ENCODE results near the gene BAAT. TPM values are rescaled to one million over a fixed set of nuclear protein-coding genes. Genes with fewer than 3 reads are reported as not detected.

BAAT gene
- total and polyA plus RNA-seq, 9 donors = 0.10 to 0.31 (median 0.12) TPM; not detected in 6

DNA sequence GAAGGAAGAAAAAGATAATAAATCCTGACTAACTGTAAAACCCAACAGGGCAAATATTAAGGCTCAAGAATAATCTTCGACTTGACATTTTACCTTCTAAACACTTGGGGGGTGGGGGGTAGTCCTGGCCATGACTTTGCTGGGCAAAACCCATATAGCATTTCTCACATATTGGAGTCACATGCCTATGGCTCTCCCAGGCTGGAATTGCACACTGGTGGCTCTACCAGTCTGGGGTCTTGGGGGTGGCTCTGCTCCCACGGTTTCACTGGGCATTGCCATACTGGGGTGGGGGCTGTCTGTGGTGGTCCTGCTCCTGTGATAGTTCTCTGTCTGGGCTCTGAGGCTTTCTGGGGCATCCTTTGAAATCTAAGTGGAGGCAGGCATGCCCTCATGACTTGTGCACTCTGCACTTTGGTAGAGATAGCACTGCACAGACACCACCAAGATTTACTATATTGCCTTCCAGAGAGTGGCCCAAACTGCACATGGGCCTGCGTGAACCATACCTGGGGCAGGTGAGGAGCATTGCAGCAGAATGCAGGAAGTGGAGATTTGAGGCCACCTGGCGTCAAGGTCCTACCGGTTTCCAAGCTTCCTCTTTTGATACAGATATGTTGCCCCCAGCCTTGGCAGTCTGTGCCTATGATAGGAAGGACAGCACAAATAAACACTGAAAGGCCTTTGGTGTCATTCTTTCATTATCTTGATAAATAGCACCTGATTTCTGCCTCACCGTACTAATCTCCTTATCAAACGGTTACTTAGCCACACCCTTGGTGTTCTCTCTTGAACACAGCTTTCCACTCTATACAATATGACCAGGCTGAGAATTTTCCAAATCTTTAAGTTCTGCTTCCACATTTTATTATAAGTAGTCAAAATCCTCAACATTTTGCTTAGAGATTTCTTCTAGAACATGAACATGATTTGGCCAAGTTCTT is 29.8 kb downstream of the BAAT start:
- H3K27ac ChIP-seq = no peak overlapping the region
- no peak overlapping the region for H3K4me3 ChIP-seq
- no peaks in the 10 kb centered on the region for H3K9me3 ChIP-seq
- DNase-seq = no peak
- WGBS, 3 donors = 78 to 79% (median 79%) methylated on average over 7 of the region's 7 CpGs
- no peaks in the 10 kb centered on the region for H3K4me1 ChIP-seq (ENCODE audit: insufficient read depth)
- TF ChIP-seq, protein P1, sequence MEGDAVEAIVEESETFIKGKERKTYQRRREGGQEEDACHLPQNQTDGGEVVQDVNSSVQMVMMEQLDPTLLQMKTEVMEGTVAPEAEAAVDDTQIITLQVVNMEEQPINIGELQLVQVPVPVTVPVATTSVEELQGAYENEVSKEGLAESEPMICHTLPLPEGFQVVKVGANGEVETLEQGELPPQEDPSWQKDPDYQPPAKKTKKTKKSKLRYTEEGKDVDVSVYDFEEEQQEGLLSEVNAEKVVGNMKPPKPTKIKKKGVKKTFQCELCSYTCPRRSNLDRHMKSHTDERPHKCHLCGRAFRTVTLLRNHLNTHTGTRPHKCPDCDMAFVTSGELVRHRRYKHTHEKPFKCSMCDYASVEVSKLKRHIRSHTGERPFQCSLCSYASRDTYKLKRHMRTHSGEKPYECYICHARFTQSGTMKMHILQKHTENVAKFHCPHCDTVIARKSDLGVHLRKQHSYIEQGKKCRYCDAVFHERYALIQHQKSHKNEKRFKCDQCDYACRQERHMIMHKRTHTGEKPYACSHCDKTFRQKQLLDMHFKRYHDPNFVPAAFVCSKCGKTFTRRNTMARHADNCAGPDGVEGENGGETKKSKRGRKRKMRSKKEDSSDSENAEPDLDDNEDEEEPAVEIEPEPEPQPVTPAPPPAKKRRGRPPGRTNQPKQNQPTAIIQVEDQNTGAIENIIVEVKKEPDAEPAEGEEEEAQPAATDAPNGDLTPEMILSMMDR (IDR thresholded peaks at IDR 0.05) = no peak
- TF ChIP-seq POLR2A (IDR thresholded peaks at IDR 0.05) (no peak), EP300 (IDR thresholded peaks at IDR 0.05) (no peak)
- H3K27me3 ChIP-seq = no peaks in the 10 kb centered on the region
- intact Hi-C loops (cut with DNase I) = no loop called here
- no peaks in the 10 kb centered on the region for H3K36me3 ChIP-seq

DNA sequence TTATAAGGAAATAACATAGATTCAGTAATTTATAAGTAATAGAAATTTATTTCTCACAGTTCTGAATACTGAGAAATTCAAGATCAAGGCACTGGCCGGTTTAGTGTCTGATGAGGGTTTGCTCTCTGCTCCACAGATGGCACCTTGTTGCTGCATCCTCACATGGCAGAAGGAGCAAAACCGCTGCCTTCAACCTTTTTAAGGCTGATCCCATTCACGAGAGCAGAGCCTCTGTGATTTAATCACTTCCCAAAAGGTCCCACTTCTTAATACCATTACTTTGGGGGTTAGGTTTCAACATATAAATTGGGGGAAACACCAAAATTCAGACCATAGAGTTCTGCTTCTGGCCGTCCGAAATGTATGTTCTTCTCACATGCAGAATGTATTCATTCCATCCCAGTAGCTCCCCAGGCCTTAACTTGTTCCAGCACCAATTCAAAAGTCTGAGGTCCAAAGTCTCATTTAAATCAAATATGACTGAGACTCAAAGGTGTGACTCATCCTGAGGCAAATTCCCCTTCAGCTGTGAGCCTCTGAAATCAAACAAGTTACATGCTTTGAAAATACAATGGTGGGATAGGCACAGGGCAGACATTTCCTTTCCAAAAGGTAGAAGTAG is 30.6 kb downstream of the BAAT start:
- TF ChIP-seq EP300 (IDR thresholded peaks at IDR 0.05) (no peak), POLR2A (IDR thresholded peaks at IDR 0.05) (no peak)
- TF ChIP-seq, protein P1 (IDR thresholded peaks at IDR 0.05) = no peak
- H3K9me3 ChIP-seq = no peaks in the 10 kb centered on the region
- WGBS, 3 donors = 84 to 90% (median 84%) methylated on average over 5 of the region's 5 CpGs
- intact Hi-C loops (cut with DNase I) = no loop called here
- no peak for DNase-seq
- no peak overlapping the region for H3K4me3 ChIP-seq
- H3K4me1 ChIP-seq (ENCODE audit: insufficient read depth) = no peaks in the 10 kb centered on the region
- no peak overlapping the region for H3K27ac ChIP-seq
- H3K36me3 ChIP-seq = no peaks in the 10 kb centered on the region
- no peaks in the 10 kb centered on the region for H3K27me3 ChIP-seq

GRCh38 chr9:101353683-101354082 is 31.1 kb downstream of the BAAT start:
- H3K9me3 ChIP-seq = no peaks in the 10 kb centered on the region
- H3K36me3 ChIP-seq = no peaks in the 10 kb centered on the region
- intact Hi-C loops (cut with DNase I) = no loop called here
- TF ChIP-seq EP300 (IDR thresholded peaks at IDR 0.05) (no peak), POLR2A (IDR thresholded peaks at IDR 0.05) (no peak)
- TF ChIP-seq, protein P1 (IDR thresholded peaks at IDR 0.05) = no peak
- H3K4me3 ChIP-seq = no peak overlapping the region
- H3K27me3 ChIP-seq = no peaks in the 10 kb centered on the region
- DNase-seq = no peak
- H3K27ac ChIP-seq = no peak overlapping the region
- no peaks in the 10 kb centered on the region for H3K4me1 ChIP-seq (ENCODE audit: insufficient read depth)
- WGBS, 3 donors = 80 to 86% (median 84%) methylated on average over 2 of the region's 2 CpGs

DNA sequence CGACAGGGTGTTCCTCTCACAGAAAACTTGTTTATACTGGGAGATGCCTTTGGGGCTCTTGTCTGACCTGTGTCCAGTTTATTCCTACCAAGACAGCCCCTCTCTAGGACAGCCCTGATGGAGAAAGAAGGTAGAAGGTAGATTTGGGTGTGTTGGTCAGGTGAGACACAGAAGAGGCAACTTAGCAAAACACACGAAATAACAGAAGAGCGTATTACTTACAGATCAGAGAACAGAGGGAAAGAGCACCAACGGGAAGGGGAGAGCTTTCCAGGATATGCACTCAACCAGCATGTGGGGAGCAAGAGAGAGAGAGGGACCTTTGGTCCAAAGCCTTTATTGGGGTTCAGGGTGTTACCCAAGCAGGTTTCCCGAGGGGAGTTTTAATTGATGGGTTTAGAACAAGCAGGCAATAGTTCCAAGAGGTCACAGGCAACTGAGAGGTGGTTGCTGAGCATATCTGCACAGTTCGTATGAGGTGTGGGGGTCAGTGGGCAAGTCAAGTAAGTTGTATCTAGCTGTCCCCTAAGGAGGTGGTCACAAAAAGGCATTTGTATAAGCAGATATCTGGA is 31.8 kb downstream of the BAAT start:
- no peaks in the 10 kb centered on the region for H3K9me3 ChIP-seq
- H3K36me3 ChIP-seq = no peaks in the 10 kb centered on the region
- H3K4me1 ChIP-seq (ENCODE audit: insufficient read depth) = no peaks in the 10 kb centered on the region
- no peak for DNase-seq
- 77 to 83% (median 80%) methylated on average over 6 of the region's 6 CpGs for WGBS, 3 donors
- H3K27me3 ChIP-seq = no peaks in the 10 kb centered on the region
- TF ChIP-seq EP300 (IDR thresholded peaks at IDR 0.05) = no peak
- no peak for TF ChIP-seq POLR2A (IDR thresholded peaks at IDR 0.05)
- TF ChIP-seq, protein P1 (IDR thresholded peaks at IDR 0.05) = no peak
- H3K4me3 ChIP-seq = no peak overlapping the region
- no peak overlapping the region for H3K27ac ChIP-seq
- intact Hi-C loops (cut with DNase I) = no loop called here

All from ovary (tissue), 9 donors.